H1 (cell line): ENCODE data around the gene RPTOR. TPM values are rescaled to one million over a fixed set of nuclear protein-coding genes. Genes with fewer than 3 reads are reported as not detected.

Source experiments
- ATF3 ChIP-seq: IDR thresholded peaks from 2 replicates; pipeline ENCODE4 v1.6.1; 2011; ENCODE audit warnings: low read depth, mild to moderate bottlenecking, low read length; ENCODE audit not compliant: insufficient read depth
- CEBPB ChIP-seq: IDR thresholded peaks from 2 replicates; pipeline ENCODE4 v1.6.1; 2012; ENCODE audit warnings: low read depth, low read length
- CHD1 ChIP-seq: IDR thresholded peaks from 2 replicates; pipeline ENCODE4 v1.6.1; 2012; ENCODE audit warnings: low read depth, low read length, improper control_type of control experiment
- HDAC2 ChIP-seq, 2 experiments: fragments of 300-600 bp in 1 of 2; sonication (generic) in 1 of 2; IDR thresholded peaks; 2 replicates each; pipeline ENCODE4 v1.6.1; 2011 to 2012; ENCODE audit warnings: low read depth in 2 of 2, low read length in 2 of 2, mild to moderate bottlenecking in 2 of 2, moderate library complexity in 2 of 2, borderline replicate concordance in 1 of 2, inconsistent platforms in 1 of 2
- NRF1 ChIP-seq: IDR thresholded peaks from 2 replicates; pipeline ENCODE4 v1.6.1; 2011; ENCODE audit warnings: mild to moderate bottlenecking, low read depth, low read length, improper control_type of control experiment
- POU5F1 ChIP-seq: IDR thresholded peaks from 2 replicates; pipeline ENCODE4 v1.6.1; 2011; ENCODE audit warnings: low read depth, mild to moderate bottlenecking, low read length, moderate library complexity
- polyA plus RNA-seq, 7 experiments: library from polyadenylated mRNA; depleted of rRNA in 3 of 7; stranded (reverse) in 5 of 7; unstranded in 2 of 7; fragments of >200 nt in 5 of 7; fragments of 200-250 nt in 2 of 7; gene quantifications; 1 replicate in 5 of 7; 2 replicates in 1 of 7; 4 replicates in 1 of 7; pipeline versions ENCODE4 v1.2.1 to v1.2.3, GENCODE V29; 2011 to 2013; ENCODE audit warnings: missing spikeins in 2 of 7, mixed read lengths in 2 of 7
- total RNA-seq: library from RNA; stranded (reverse); fragmentation: NEBNext Ultra II Directional; extraction: Animal tissue kit (Norgen Biotek cat#: 25700); gene quantifications from 2 replicates; pipeline ENCODE4 v1.2.1, GENCODE V29; 2021

RPTOR gene
- total and polyA plus RNA-seq, 2 of the 8 experiments (the other 6 are each of a cell fraction or from before 2014, with no cell fraction given) = 6.9 to 28.7 TPM

- TF ChIP-seq NRF1 = no peak
- no peak for TF ChIP-seq CEBPB
- TF ChIP-seq ATF3 = no peak
- TF ChIP-seq HDAC2 (IDR thresholded peaks at IDR 0.05; ENCODE audit: borderline replicate concordance in 1 of 2, low read depth in 2 of 2, low read length in 2 of 2) = no peak
- no peak for TF ChIP-seq CHD1
- no peak for TF ChIP-seq POU5F1
- TF ChIP-seq, all 59 proteins: peak for 0
Measured at GRCh38 chr17:81002013-81002384, 457.4 kb downstream of the RPTOR start (continued).
